Sigmoid colon (tissue), 4 donors: ENCODE results near the gene SLC8A1.

Experiments used
- POLR2A ChIP-seq, 2 donors: fragments of 450-650 bp; IDR thresholded peaks; one replicate each; pipeline ENCODE4 v1.6.1; 2016; ENCODE audit warnings: antibody characterized with exemption in 2 of 2, mild to moderate bottlenecking in 2 of 2, moderate library complexity in 2 of 2
- POLR2AphosphoS5 ChIP-seq, 4 donors: sonication (generic); formaldehyde crosslinking; IDR thresholded peaks; one replicate each; pipeline ENCODE4 v1.6.1; 2017; ENCODE audit warnings: antibody characterized with exemption in 4 of 4
- TF ChIP-seq, protein P1 (sequence below), 4 experiments: fragments of 450-650 bp in 3 of 4; fragments of 200-600 bp in 1 of 4; IDR thresholded peaks; one replicate each; pipeline ENCODE4 v1.5.1; 2016 to 2019; ENCODE audit warnings: antibody characterized with exemption in 4 of 4, mild to moderate bottlenecking in 3 of 4, moderate library complexity in 2 of 4

DNA sequence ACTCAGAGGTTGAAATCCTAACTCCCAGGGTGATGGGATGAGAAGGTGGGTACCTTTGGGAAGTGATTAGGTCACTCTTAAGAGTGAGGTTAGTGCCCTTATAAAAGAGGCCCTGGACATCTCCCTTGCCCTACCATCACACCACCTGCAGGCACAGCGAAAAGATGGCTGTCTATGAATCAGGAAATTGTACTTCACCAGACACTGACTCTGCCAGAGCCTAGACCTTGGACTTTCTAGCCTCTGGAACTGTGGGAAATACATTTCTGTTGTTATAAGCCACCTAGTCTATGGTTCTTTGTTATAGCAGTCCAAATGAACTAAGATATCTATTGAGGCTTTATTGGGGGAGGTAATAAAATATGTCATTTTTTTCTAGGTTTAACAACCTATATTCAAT is 203.6 kb downstream of the SLC8A1 start:
- no peak for TF ChIP-seq POLR2A (IDR thresholded peaks at IDR 0.05)
- TF ChIP-seq, protein P1, sequence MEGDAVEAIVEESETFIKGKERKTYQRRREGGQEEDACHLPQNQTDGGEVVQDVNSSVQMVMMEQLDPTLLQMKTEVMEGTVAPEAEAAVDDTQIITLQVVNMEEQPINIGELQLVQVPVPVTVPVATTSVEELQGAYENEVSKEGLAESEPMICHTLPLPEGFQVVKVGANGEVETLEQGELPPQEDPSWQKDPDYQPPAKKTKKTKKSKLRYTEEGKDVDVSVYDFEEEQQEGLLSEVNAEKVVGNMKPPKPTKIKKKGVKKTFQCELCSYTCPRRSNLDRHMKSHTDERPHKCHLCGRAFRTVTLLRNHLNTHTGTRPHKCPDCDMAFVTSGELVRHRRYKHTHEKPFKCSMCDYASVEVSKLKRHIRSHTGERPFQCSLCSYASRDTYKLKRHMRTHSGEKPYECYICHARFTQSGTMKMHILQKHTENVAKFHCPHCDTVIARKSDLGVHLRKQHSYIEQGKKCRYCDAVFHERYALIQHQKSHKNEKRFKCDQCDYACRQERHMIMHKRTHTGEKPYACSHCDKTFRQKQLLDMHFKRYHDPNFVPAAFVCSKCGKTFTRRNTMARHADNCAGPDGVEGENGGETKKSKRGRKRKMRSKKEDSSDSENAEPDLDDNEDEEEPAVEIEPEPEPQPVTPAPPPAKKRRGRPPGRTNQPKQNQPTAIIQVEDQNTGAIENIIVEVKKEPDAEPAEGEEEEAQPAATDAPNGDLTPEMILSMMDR (IDR thresholded peaks at IDR 0.05), result no peak
- TF ChIP-seq POLR2AphosphoS5 (IDR thresholded peaks at IDR 0.05), result no peak
